Vagina (tissue), 2 donors: Measurements from ENCODE around the gene GRAMD1B.

Experiments used
- POLR2A ChIP-seq, 2 donors: fragments of 450-650 bp; IDR thresholded peaks; one replicate each; pipeline ENCODE4 v1.6.1; 2017; ENCODE audit warnings: antibody characterized with exemption in 2 of 2, mild to moderate bottlenecking in 2 of 2, moderate library complexity in 2 of 2
- POLR2AphosphoS5 ChIP-seq, 2 donors: sonication (generic); formaldehyde crosslinking; IDR thresholded peaks; one replicate each; pipeline ENCODE4 v1.9.0; 2017; ENCODE audit warnings: antibody characterized with exemption in 2 of 2, mild to moderate bottlenecking in 2 of 2, low read depth in 1 of 2; ENCODE audit not compliant: insufficient read depth in 1 of 2
- TF ChIP-seq, protein P1 (sequence below), 3 experiments: fragments of 450-650 bp in 2 of 3; fragments of 200-600 bp in 1 of 3; sonication (generic) in 1 of 3; IDR thresholded peaks; one replicate each; pipeline ENCODE4 v1.5.1; 2017 to 2019; ENCODE audit warnings: antibody characterized with exemption in 3 of 3, mild to moderate bottlenecking in 2 of 3, moderate library complexity in 2 of 3

DNA sequence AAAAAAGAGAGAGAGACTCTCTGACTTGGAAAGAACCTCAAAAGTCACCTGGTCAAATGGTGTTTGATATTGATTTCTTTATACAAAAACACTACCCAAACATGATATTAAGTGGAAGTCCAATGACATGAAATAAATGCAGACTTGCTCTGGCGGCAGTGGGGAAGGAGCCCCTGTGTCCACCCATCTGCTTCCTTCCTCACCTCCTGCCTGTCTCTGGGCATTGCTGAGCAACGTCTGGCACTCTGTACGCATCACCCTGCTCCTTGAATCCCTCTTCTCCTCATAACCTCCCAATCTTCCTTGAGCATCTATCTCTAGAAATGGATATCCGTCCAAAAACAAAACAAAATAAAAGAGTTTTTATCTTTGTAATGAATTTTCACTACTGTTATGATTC is 39.9 kb upstream of the GRAMD1B start:
- TF ChIP-seq POLR2A (IDR thresholded peaks at IDR 0.05) = no peak
- TF ChIP-seq, protein P1, sequence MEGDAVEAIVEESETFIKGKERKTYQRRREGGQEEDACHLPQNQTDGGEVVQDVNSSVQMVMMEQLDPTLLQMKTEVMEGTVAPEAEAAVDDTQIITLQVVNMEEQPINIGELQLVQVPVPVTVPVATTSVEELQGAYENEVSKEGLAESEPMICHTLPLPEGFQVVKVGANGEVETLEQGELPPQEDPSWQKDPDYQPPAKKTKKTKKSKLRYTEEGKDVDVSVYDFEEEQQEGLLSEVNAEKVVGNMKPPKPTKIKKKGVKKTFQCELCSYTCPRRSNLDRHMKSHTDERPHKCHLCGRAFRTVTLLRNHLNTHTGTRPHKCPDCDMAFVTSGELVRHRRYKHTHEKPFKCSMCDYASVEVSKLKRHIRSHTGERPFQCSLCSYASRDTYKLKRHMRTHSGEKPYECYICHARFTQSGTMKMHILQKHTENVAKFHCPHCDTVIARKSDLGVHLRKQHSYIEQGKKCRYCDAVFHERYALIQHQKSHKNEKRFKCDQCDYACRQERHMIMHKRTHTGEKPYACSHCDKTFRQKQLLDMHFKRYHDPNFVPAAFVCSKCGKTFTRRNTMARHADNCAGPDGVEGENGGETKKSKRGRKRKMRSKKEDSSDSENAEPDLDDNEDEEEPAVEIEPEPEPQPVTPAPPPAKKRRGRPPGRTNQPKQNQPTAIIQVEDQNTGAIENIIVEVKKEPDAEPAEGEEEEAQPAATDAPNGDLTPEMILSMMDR (IDR thresholded peaks at IDR 0.05) = no peak
- no peak for TF ChIP-seq POLR2AphosphoS5 (IDR thresholded peaks at IDR 0.05; ENCODE audit: insufficient read depth in 1 of 2, low read depth in 1 of 2)
